ENCODE measurements around the gene COMTD1.
"Not testable (repeated sequence)": the region's sequence is repeated elsewhere in the genome, so short reads cannot be mapped to it uniquely, and the experiment has no call there.

The COMTD1 gene

GRCh38 chr10:75189266-75190096 lies 46.3 kb downstream of the COMTD1 start:
- DNase-seq = no peak

DNA sequence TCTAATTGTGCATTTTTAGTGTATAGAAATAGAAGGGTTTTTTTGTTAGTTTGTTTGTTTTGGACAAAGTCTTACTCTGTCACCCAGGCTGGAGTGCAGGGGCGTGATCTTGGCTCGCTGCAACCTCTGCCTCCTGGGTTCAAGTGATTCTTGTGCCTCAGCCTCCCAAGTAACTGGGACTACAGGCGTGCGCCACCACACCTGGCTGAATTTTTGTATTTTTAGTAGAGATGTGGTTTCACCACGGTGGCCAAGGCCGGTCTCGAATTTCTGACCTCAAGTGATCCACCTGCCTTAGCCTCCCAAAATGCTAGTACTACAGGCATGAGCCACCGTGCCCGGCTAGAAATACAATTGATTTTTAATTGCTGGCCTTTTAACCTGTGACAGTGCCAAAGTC lies 47.2 kb downstream of the COMTD1 start:
- DNase-seq = not testable (repeated sequence)

- peak; percentile 74 for DNase-seq
Measured at GRCh38 chr10:75187961-75188426, 47.8 kb downstream of the COMTD1 start.

DNA sequence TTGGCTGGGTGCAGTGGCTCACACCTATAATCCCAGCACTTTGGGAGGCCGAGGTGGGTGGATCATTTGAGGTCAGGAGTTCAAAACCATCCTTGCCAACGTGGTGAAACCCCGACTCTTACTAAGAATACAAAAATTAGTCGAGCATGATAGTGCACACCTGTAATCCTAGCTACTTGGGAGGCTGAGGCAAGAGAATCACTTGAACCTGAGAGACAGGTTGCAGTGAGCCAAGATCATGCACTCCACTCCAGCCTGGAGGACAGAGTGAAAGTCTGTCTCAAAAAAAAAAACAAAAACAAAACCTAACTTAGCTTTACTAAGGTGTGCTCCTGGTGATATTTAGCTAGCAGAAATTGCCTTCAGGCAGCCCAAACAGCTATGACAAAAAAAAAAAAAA lies 49.4 kb downstream of the COMTD1 start:
- DNase-seq = no peak
